NT2/D1 (cell line): ENCODE data around the gene THOP1.

Experiments
- DNase-seq: peaks from one replicate; pipeline ENCODE4 v3.0.0-alpha.2; 2011; ENCODE audit warnings: low read depth, low spot score
- H3K27me3 ChIP-seq: 2 replicates; pipeline ENCODE4 v1.6.0; 2011; ENCODE audit warnings: mild to moderate bottlenecking; ENCODE audit not compliant: insufficient read length, insufficient read depth
- H3K36me3 ChIP-seq: 2 replicates; pipeline ENCODE4 v1.6.1; 2011; ENCODE audit warnings: mild to moderate bottlenecking, low read length, mixed read lengths; ENCODE audit not compliant: insufficient read depth, insufficient read length
- H3K4me1 ChIP-seq: 2 replicates; pipeline ENCODE4 v1.5.1; 2011; ENCODE audit not compliant: insufficient read depth, insufficient read length
- H3K4me3 ChIP-seq: 2 replicates; pipeline ENCODE4 v1.5.1; 2011; ENCODE audit warnings: low read depth; ENCODE audit not compliant: insufficient read length
- H3K9ac ChIP-seq: 2 replicates; pipeline ENCODE4 v1.6.0; 2011; ENCODE audit warnings: low read depth; ENCODE audit not compliant: insufficient read length
- H3K9me3 ChIP-seq: 2 replicates; pipeline ENCODE4 v1.5.1; 2011; ENCODE audit warnings: mild to moderate bottlenecking, low read length; ENCODE audit not compliant: insufficient read depth
- SUZ12 ChIP-seq: IDR thresholded peaks from 2 replicates; pipeline ENCODE4 v1.6.1; 2011; ENCODE audit not compliant: insufficient read length, insufficient read depth; ENCODE audit errors: extremely low read depth
- YY1 ChIP-seq: IDR thresholded peaks from 2 replicates; pipeline ENCODE4 v1.6.1; 2011; ENCODE audit not compliant: insufficient read length, insufficient read depth
- ZNF274 ChIP-seq: IDR thresholded peaks from 2 replicates; pipeline ENCODE4 v1.6.1; 2011; ENCODE audit warnings: mild to moderate bottlenecking, low read depth, low read length

The THOP1 gene

GRCh38 chr19:2747349-2747748, 38.0 kb upstream of the THOP1 start:
- Histone ChIP-seq H3K36me3 (no peaks in the 10 kb centered on the region), H3K27me3 (peaks cover 30% of the 10 kb centered on the region), H3K9me3 (no peaks in the 10 kb centered on the region), H3K4me3 (no peak overlapping the region), H3K4me1 (peaks cover 3% of the 10 kb centered on the region), H3K9ac (no peak overlapping the region)
- no peak for DNase-seq
- TF ChIP-seq YY1 (no peak), ZNF274 (no peak), SUZ12 (no peak)

GRCh38 chr19:2750808-2751437, 34.4 kb upstream of the THOP1 start:
- H3K9me3 ChIP-seq, result no peaks in the 10 kb centered on the region
- H3K4me1 ChIP-seq, result peaks cover 3% of the 10 kb centered on the region
- H3K9ac ChIP-seq, result no peak overlapping the region
- peaks cover 32% of the 10 kb centered on the region for H3K36me3 ChIP-seq
- no peak for TF ChIP-seq YY1
- TF ChIP-seq ZNF274, result no peak
- no peak for TF ChIP-seq SUZ12
- no peak overlapping the region for H3K4me3 ChIP-seq
- peaks cover 10% of the 10 kb centered on the region for H3K27me3 ChIP-seq
- no peak for DNase-seq

GRCh38 chr19:2751438-2751830, 33.9 kb upstream of the THOP1 start:
- Histone ChIP-seq H3K36me3 (peaks cover 36% of the 10 kb centered on the region), H3K27me3 (peaks cover 10% of the 10 kb centered on the region), H3K9me3 (no peaks in the 10 kb centered on the region), H3K4me3 (no peak overlapping the region), H3K4me1 (peaks cover 3% of the 10 kb centered on the region), H3K9ac (no peak overlapping the region)
- TF ChIP-seq YY1 (no peak), ZNF274 (no peak), SUZ12 (no peak)
- DNase-seq, result no peak

GRCh38 chr19:2754659-2755447, 30.4 kb upstream of the THOP1 start:
- no peak for TF ChIP-seq SUZ12
- no peak for TF ChIP-seq YY1
- TF ChIP-seq ZNF274, result no peak
- DNase-seq, result no peak
- Histone ChIP-seq H3K9me3 (no peaks in the 10 kb centered on the region), H3K9ac (no peak overlapping the region), H3K27me3 (no peaks in the 10 kb centered on the region), H3K36me3 (peaks cover 67% of the 10 kb centered on the region), H3K4me3 (no peak overlapping the region), H3K4me1 (peaks cover 7% of the 10 kb centered on the region)

GRCh38 chr19:2755448-2755705, 29.9 kb upstream of the THOP1 start:
- Histone ChIP-seq H3K36me3 (peaks cover 70% of the 10 kb centered on the region), H3K4me1 (peaks cover 7% of the 10 kb centered on the region), H3K9me3 (no peaks in the 10 kb centered on the region), H3K4me3 (no peak overlapping the region), H3K27me3 (no peaks in the 10 kb centered on the region), H3K9ac (no peak overlapping the region)
- DNase-seq, result no peak
- no peak for TF ChIP-seq SUZ12
- no peak for TF ChIP-seq YY1
- no peak for TF ChIP-seq ZNF274

- Histone ChIP-seq H3K9me3 (no peaks in the 10 kb centered on the region), H3K4me1 (peaks cover 7% of the 10 kb centered on the region), H3K4me3 (no peak overlapping the region), H3K9ac (no peak overlapping the region), H3K27me3 (no peaks in the 10 kb centered on the region), H3K36me3 (peaks cover 74% of the 10 kb centered on the region)
- TF ChIP-seq YY1 (no peak), ZNF274 (no peak), SUZ12 (no peak)
- no peak for DNase-seq
Measured at GRCh38 chr19:2755811-2756210, 29.5 kb upstream of the THOP1 start.

GRCh38 chr19:2756477-2756876, 28.8 kb upstream of the THOP1 start:
- no peaks in the 10 kb centered on the region for H3K27me3 ChIP-seq
- TF ChIP-seq YY1, result no peak
- TF ChIP-seq SUZ12, result no peak
- no peak for TF ChIP-seq ZNF274
- DNase-seq, result no peak
- peaks cover 81% of the 10 kb centered on the region for H3K36me3 ChIP-seq
- H3K4me1 ChIP-seq, result peaks cover 7% of the 10 kb centered on the region
- H3K9me3 ChIP-seq, result no peaks in the 10 kb centered on the region
- no peak overlapping the region for H3K9ac ChIP-seq
- H3K4me3 ChIP-seq, result no peak overlapping the region
